ENCODE results near the gene TECPR2. TPM values are rescaled to one million over a fixed set of nuclear protein-coding genes. Genes with fewer than 3 reads are reported as not detected.

TECPR2 gene
- total RNA-seq, 3 donors from 2014 or later (not counting 1 experiment from before 2014, with no cell fraction given) = 10.8 to 18.6 (median 15.3) TPM

- Histone ChIP-seq H3K9me3 (ENCODE audit: control insufficient read depth, insufficient read depth, low read length) (no peaks in the 10 kb centered on the region), H3K27ac (ENCODE audit: low read length) (no peak overlapping the region), H3K4me3 (ENCODE audit: low read length) (no peak overlapping the region), H3K27me3 (ENCODE audit: control insufficient read depth, insufficient read depth, low read length) (no peaks in the 10 kb centered on the region), H3K36me3 (ENCODE audit: control insufficient read depth, insufficient read depth, low read length) (no peaks in the 10 kb centered on the region), H3K4me1 (ENCODE audit: control insufficient read depth, insufficient read depth, low read length) (no peaks in the 10 kb centered on the region)
- WGBS (ENCODE audit: insufficient coverage) = 90% methylated on average over 11 of the region's 11 CpGs
- intact Hi-C loops (cut with micrococcal nuclease) = no loop called here
- no peaks in the 10 kb centered on the region for H3K36me3 Mint-ChIP-seq
- H3K4me3 Mint-ChIP-seq = no peak overlapping the region
- H3K27me3 Mint-ChIP-seq (ENCODE audit: low read depth in 2 of 2) = no peaks in the 10 kb centered on the region
- no peaks in the 10 kb centered on the region for H3K4me1 Mint-ChIP-seq
- H3K27ac Mint-ChIP-seq = no peak overlapping the region
- H3K9me3 Mint-ChIP-seq = peaks cover 0 to 3% of the 10 kb centered on the region in 2 donors
- ATAC-seq (no peak), DNase-seq (no peak)
- TF ChIP-seq CTCF (IDR thresholded peaks at IDR 0.05) = no peak
These were observed 123.2 kb downstream of the TECPR2 start for GRCh38 chr14:102485693-102486512.

GRCh38 chr14:102486513-102487203 lies 123.9 kb downstream of the TECPR2 start:
- no peaks in the 10 kb centered on the region for H3K4me1 ChIP-seq (ENCODE audit: control insufficient read depth, insufficient read depth, low read length)
- Mint-ChIP-seq H3K36me3 (no peaks in the 10 kb centered on the region), H3K27me3 (ENCODE audit: low read depth in 2 of 2) (no peaks in the 10 kb centered on the region), H3K4me1 (no peaks in the 10 kb centered on the region), H3K4me3 (no peak overlapping the region), H3K27ac (no peak overlapping the region), H3K9me3 (peaks cover 0 to 3% of the 10 kb centered on the region in 2 donors)
- 94% methylated on average over 17 of the region's 17 CpGs for WGBS (ENCODE audit: insufficient coverage)
- H3K9me3 ChIP-seq (ENCODE audit: control insufficient read depth, insufficient read depth, low read length) = no peaks in the 10 kb centered on the region
- ATAC-seq = no peak
- DNase-seq = no peak
- no peak overlapping the region for H3K4me3 ChIP-seq (ENCODE audit: low read length)
- H3K27ac ChIP-seq (ENCODE audit: low read length) = no peak overlapping the region
- TF ChIP-seq CTCF (IDR thresholded peaks at IDR 0.05) = no peak
- no peaks in the 10 kb centered on the region for H3K36me3 ChIP-seq (ENCODE audit: control insufficient read depth, insufficient read depth, low read length)
- no peaks in the 10 kb centered on the region for H3K27me3 ChIP-seq (ENCODE audit: control insufficient read depth, insufficient read depth, low read length)
- intact Hi-C loops (cut with micrococcal nuclease) = no loop called here

- Mint-ChIP-seq H3K9me3 (peaks cover 0 to 3% of the 10 kb centered on the region in 2 donors), H3K36me3 (no peaks in the 10 kb centered on the region), H3K27ac (no peak overlapping the region), H3K27me3 (ENCODE audit: low read depth in 2 of 2) (no peaks in the 10 kb centered on the region), H3K4me3 (no peak overlapping the region), H3K4me1 (no peaks in the 10 kb centered on the region)
- Histone ChIP-seq H3K4me1 (ENCODE audit: control insufficient read depth, insufficient read depth, low read length) (no peaks in the 10 kb centered on the region), H3K27ac (ENCODE audit: low read length) (no peak overlapping the region), H3K36me3 (ENCODE audit: control insufficient read depth, insufficient read depth, low read length) (no peaks in the 10 kb centered on the region), H3K4me3 (ENCODE audit: low read length) (no peak overlapping the region), H3K27me3 (ENCODE audit: control insufficient read depth, insufficient read depth, low read length) (no peaks in the 10 kb centered on the region), H3K9me3 (ENCODE audit: control insufficient read depth, insufficient read depth, low read length) (no peaks in the 10 kb centered on the region)
- intact Hi-C loops (cut with micrococcal nuclease) = no loop called here
- ATAC-seq = no peak
- 88% methylated on average over 7 of the region's 7 CpGs for WGBS (ENCODE audit: insufficient coverage)
- no peak for TF ChIP-seq CTCF (IDR thresholded peaks at IDR 0.05)
- DNase-seq = no peak
These were observed 124.5 kb downstream of the TECPR2 start for GRCh38 chr14:102487204-102487577.

All from natural killer cell (primary cell).